Measurements from ENCODE around the gene EVX2.

GRCh38 chr2:176109946-176110345 lies 26.2 kb upstream of the EVX2 start:
- TF ChIP-seq HDGF (IDR thresholded peaks at IDR 0.05; ENCODE audit: borderline replicate concordance) (no peak), LEF1 (IDR thresholded peaks at IDR 0.05; ENCODE audit: borderline replicate concordance) (no peak), BHLHE40 (IDR thresholded peaks at IDR 0.05; ENCODE audit: borderline replicate concordance) (no peak), FOXK2 (IDR thresholded peaks at IDR 0.05) (no peak), PKNOX1 (IDR thresholded peaks at IDR 0.05) (no peak), SP1 (IDR thresholded peaks at IDR 0.05) (no peak), SUZ12 (IDR thresholded peaks at IDR 0.05) (no peak), ARNT (IDR thresholded peaks at IDR 0.05) (no peak), FOXM1 (IDR thresholded peaks at IDR 0.05; ENCODE audit: borderline replicate concordance) (no peak), L3MBTL2 (conservative IDR thresholded peaks at IDR 0.05) (no peak), ZNF384 (IDR thresholded peaks at IDR 0.05) (no peak), CTBP1 (IDR thresholded peaks at IDR 0.05; ENCODE audit: borderline replicate concordance) (no peak), ELF4 (IDR thresholded peaks at IDR 0.05) (no peak), FOXA1 (IDR thresholded peaks at IDR 0.05) (no peak)

Data from HEK293T (cell line).